Right lobe of liver (tissue), 6 donors: ENCODE data around the gene ACSS1. TPM values are rescaled to one million over a fixed set of nuclear protein-coding genes. Genes with fewer than 3 reads are reported as not detected.

Source experiments
- ATAC-seq, 4 donors: fragments of 200-7000 bp; cut with Tn5 transposase; one replicate each; pipeline ENCODE4 v1.9.1; 2020; ENCODE audit warnings: mild to moderate bottlenecking in 4 of 4, moderate library complexity in 4 of 4
- DNase-seq, 3 donors: peaks; one replicate each; pipeline ENCODE4 v3.0.0-alpha.2; 2020
- H3K27ac ChIP-seq, 3 donors: fragments of 200-600 bp; one replicate each; pipeline ENCODE4 v1.8.0; 2022
- H3K27me3 ChIP-seq, 2 donors: fragments of 200-600 bp; one replicate each; pipeline ENCODE4 v1.8.0; 2022
- H3K36me3 ChIP-seq, 4 donors: fragments of 200-600 bp; sonication (generic) in 1 of 4; one replicate each; pipeline versions ENCODE4 v1.5.1 to v1.8.0; 2017 to 2022; ENCODE audit warnings: control low read depth in 1 of 4
- H3K4me1 ChIP-seq, 4 donors: fragments of 200-600 bp; sonication (generic) in 1 of 4; one replicate each; pipeline versions ENCODE4 v1.5.1 to v1.8.0; 2017 to 2022; ENCODE audit warnings: control low read depth in 1 of 4
- H3K4me3 ChIP-seq, 3 donors: fragments of 200-600 bp; one replicate each; pipeline ENCODE4 v1.8.0; 2022
- H3K9me3 ChIP-seq, 4 donors: fragments of 200-600 bp; sonication (generic) in 1 of 4; one replicate each; pipeline versions ENCODE4 v1.5.1 to v1.8.0; 2017 to 2022; ENCODE audit warnings: control low read depth in 1 of 4
- CTCF ChIP-seq, 4 donors: fragments of 200-600 bp in 3 of 4; fragments of 450-650 bp in 1 of 4; IDR thresholded peaks; one replicate each; pipeline versions ENCODE4 v1.5.1 to v1.8.0; 2016 to 2022; ENCODE audit warnings: antibody characterized with exemption in 4 of 4, mild to moderate bottlenecking in 2 of 4
- POLR2A ChIP-seq: fragments of 450-650 bp; IDR thresholded peaks from one replicate; pipeline ENCODE4 v1.6.1; 2017; ENCODE audit warnings: antibody characterized with exemption, mild to moderate bottlenecking
- WGBS: methylation state at CpG from one replicate; pipeline ENCODE4 v1.1.6; 2018; ENCODE audit warnings: low coverage, low lambda C conversion rate; ENCODE audit not compliant: insufficient coverage; ENCODE audit errors: missing lambda C conversion rate; 5-methylcytosine and 5-hydroxymethylcytosine counted together
- intact Hi-C, 2 donors: fragments of 100-400 bp; cut with DNase I; formaldehyde crosslinking; loops; one replicate each; pipeline versions ENCODE4 v1.11.2 to v1.14.1; 2022
- total RNA-seq, 6 experiments: library from RNA; depleted of rRNA in 2 of 6; stranded (reverse); fragments of >200 nt in 2 of 6; fragmentation: NEBNext Ultra II Directional in 3 of 6; extraction: Animal tissue kit (Norgen Biotek cat#: 25700) in 3 of 6; gene quantifications; one replicate each; pipeline versions ENCODE4 v1.1.0 to v1.2.4, GENCODE V29; 2016 to 2023
- donor health status: DM: no; HTN: yes; CAD: no.
- donor health status: DM: no; HTN: no; CAD: no.
- donor health status: DM: no; HTN: no; CAD: no.
- donor health status: DM: no; HTN: yes; CAD: no.
- donor health status: DM: no; HTN: yes; CAD: no.

ACSS1 gene
- total RNA-seq, 6 experiments from 2014 or later: 3.5 to 9.1 (median 6.3) TPM

GRCh38 chr20:25097498-25097897 lies 39.6 kb upstream of the ACSS1 start:
- no peak overlapping the region for H3K4me3 ChIP-seq
- H3K4me1 ChIP-seq: no peaks in the 10 kb centered on the region
- no peaks in the 10 kb centered on the region for H3K27me3 ChIP-seq
- H3K9me3 ChIP-seq: no peaks in the 10 kb centered on the region
- no peak overlapping the region for H3K27ac ChIP-seq
- ATAC-seq: no peak
- DNase-seq: no peak
- 25% methylated on average over 2 of the region's 2 CpGs for WGBS
- H3K36me3 ChIP-seq: no peaks in the 10 kb centered on the region
- TF ChIP-seq CTCF (IDR thresholded peaks at IDR 0.05): no peak
- no peak for TF ChIP-seq POLR2A
- intact Hi-C loops: no loop called here

- TF ChIP-seq POLR2A (no peak), CTCF (IDR thresholded peaks at IDR 0.05) (no peak)
- 45% methylated on average over 5 of the region's 14 CpGs for WGBS
- H3K9me3 ChIP-seq: no peaks in the 10 kb centered on the region
- H3K4me1 ChIP-seq: no peaks in the 10 kb centered on the region
- no peaks in the 10 kb centered on the region for H3K27me3 ChIP-seq
- DNase-seq (no peak), ATAC-seq (peak in 3 of 4 donors; percentile 21 to 64 (median 45))
- H3K27ac ChIP-seq: no peak overlapping the region
- no peak overlapping the region for H3K4me3 ChIP-seq
- H3K36me3 ChIP-seq: no peaks in the 10 kb centered on the region
- intact Hi-C loops: no loop called here
These were observed 32.8 kb upstream of the ACSS1 start for GRCh38 chr20:25090492-25091429.

- H3K36me3 ChIP-seq: no peaks in the 10 kb centered on the region
- no peak for ATAC-seq
- 88% methylated on average over 8 of the region's 12 CpGs for WGBS
These were observed 31.7 kb upstream of the ACSS1 start for GRCh38 chr20:25089662-25090061.

GRCh38 chr20:25089096-25089495 lies 31.2 kb upstream of the ACSS1 start:
- intact Hi-C loops: loop anchor here in 1 of 2 donors (10.0 kb wide), 1 partner anchor 96 kb away; no protein-coding TSS in a partner anchor
- peaks cover 3 to 5% of the 10 kb centered on the region in 2 donors for H3K27me3 ChIP-seq
- TF ChIP-seq CTCF (IDR thresholded peaks at IDR 0.05) (no peak), POLR2A (no peak)
- no peaks in the 10 kb centered on the region for H3K36me3 ChIP-seq
- ATAC-seq (no peak), DNase-seq (no peak)
- no peak overlapping the region for H3K27ac ChIP-seq
- H3K4me1 ChIP-seq: no peaks in the 10 kb centered on the region
- H3K9me3 ChIP-seq: no peaks in the 10 kb centered on the region
- H3K4me3 ChIP-seq: no peak overlapping the region

More at GRCh38 chr20:25089662-25090061, 31.7 kb upstream of the ACSS1 start:
- Histone ChIP-seq H3K4me3 (no peak overlapping the region), H3K9me3 (no peaks in the 10 kb centered on the region), H3K27me3 (no peaks in the 10 kb centered on the region), H3K4me1 (no peaks in the 10 kb centered on the region), H3K27ac (no peak overlapping the region)
- TF ChIP-seq CTCF (IDR thresholded peaks at IDR 0.05): no peak
- TF ChIP-seq POLR2A: no peak
- intact Hi-C loops: loop anchor here in 1 of 2 donors (10.0 kb wide), 1 partner anchor 95 kb away; no protein-coding TSS in a partner anchor
- DNase-seq: no peak
